Measurements from ENCODE around the gene ALK.

DNA sequence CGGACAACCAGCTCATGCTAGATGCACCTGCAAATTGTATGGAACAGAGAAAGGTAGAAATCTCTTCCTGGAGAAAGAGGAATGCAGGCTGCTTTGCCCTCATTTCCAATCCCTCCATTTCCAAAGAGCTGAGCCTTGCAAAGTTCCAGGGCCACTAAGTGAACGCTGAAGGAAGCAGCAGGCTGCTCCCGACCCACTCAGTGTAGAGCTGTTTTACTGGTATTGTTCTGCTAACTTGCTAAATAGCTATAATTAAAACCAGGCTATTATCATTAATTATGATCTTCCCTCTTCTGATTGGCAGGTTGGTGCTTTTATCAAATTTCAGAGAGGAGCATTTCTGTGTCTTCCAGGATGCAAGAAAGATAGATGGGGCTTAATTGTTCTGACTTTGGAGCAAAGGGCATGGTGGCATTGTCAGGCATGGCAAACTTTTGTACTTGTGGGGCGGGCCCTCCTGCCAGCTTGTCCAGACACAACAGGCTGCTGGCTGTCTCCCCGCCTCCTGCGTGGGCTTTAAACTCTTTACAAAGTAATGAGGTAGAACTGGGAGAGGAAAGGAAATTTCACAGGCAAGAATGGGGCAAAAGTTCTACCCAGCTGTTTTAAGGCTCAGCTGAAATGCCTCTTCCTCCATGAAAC lies 40.2 kb downstream of the ALK start:
- TF ChIP-seq POLR2AphosphoS5 (IDR thresholded peaks at IDR 0.05; ENCODE audit: low read depth, low read length): no peak
- no peak for TF ChIP-seq TAF1 (IDR thresholded peaks at IDR 0.05; ENCODE audit: borderline replicate concordance, insufficient read depth, low read length)
- TF ChIP-seq, protein P1, sequence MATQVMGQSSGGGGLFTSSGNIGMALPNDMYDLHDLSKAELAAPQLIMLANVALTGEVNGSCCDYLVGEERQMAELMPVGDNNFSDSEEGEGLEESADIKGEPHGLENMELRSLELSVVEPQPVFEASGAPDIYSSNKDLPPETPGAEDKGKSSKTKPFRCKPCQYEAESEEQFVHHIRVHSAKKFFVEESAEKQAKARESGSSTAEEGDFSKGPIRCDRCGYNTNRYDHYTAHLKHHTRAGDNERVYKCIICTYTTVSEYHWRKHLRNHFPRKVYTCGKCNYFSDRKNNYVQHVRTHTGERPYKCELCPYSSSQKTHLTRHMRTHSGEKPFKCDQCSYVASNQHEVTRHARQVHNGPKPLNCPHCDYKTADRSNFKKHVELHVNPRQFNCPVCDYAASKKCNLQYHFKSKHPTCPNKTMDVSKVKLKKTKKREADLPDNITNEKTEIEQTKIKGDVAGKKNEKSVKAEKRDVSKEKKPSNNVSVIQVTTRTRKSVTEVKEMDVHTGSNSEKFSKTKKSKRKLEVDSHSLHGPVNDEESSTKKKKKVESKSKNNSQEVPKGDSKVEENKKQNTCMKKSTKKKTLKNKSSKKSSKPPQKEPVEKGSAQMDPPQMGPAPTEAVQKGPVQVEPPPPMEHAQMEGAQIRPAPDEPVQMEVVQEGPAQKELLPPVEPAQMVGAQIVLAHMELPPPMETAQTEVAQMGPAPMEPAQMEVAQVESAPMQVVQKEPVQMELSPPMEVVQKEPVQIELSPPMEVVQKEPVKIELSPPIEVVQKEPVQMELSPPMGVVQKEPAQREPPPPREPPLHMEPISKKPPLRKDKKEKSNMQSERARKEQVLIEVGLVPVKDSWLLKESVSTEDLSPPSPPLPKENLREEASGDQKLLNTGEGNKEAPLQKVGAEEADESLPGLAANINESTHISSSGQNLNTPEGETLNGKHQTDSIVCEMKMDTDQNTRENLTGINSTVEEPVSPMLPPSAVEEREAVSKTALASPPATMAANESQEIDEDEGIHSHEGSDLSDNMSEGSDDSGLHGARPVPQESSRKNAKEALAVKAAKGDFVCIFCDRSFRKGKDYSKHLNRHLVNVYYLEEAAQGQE (IDR thresholded peaks at IDR 0.05; ENCODE audit: insufficient read depth in 1 of 2, low read depth in 2 of 2, low read length in 2 of 2): no peak
- no peak for TF ChIP-seq SIN3A (IDR thresholded peaks at IDR 0.05; ENCODE audit: borderline replicate concordance, insufficient read depth, low read length)
- no peak for TF ChIP-seq FOXP2 (optimal IDR thresholded peaks at IDR 0.05; ENCODE audit: borderline replicate concordance, extremely low read depth, extremely low read length, insufficient read depth)
